Kidney glomerular epithelial cell (primary cell): ENCODE results near the gene SLC35F1.

Experiments
- DNase-seq: peaks from one replicate; lab custom pipeline; 2025; lab: John Stamatoyannopoulos, UW

SLC35F1 gene

DNA sequence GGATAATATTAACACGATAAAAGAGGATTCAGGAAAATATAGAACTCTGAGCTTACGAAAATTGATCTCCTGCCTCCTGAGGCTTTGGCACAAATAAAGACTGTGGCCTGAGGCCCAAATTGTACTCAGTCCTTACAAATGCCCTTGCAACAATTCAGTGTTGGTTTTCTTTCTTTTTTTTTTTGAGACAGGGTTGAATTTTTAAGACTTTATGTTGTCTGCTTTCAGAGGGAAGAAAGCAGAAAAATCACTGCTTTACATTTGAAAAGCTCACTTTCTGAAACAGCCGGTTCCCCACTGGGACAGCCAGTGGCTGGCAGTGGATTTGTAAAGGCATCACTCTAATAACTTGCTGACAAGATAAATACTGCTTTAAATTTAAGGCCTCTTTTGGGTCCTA is 290.5 kb downstream of the SLC35F1 start:
- DNase-seq = no peak

DNA sequence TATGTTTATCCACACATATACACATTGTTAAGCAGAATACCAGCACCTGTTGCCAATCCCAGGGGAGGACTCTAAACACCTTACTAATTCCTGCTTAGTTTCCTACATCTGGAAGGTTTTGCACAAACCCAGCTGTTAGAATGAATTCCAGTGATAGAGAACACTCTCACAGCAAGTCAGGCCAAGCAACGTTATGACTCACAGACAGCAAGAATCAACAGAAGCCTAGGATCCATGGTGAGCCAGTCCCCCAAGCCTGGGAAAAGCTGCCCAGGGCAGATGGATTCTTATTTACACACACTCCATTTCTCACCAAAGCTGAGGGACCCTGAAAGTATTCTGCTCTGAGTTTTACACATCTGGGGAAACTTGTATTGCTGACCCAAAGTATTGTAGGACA is 291.7 kb downstream of the SLC35F1 start:
- no peak for DNase-seq

DNA sequence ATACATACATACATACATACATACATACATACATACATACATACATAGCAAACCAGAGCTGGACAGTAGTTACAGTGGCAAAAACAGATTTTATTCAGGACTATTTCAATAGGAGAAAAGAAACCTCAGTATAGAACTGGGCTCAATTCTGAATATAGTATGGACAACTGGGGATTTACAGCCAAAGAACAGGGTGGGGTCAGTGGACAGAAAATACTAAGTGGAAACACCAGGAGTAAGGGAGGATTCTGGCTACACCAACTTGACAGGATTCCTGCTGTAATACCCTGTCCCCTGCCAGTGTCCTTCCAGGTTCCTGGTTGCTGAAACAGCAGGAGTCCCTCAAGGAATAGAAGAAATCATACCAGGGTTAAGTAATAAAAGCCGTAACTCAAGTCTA is 293.1 kb downstream of the SLC35F1 start:
- DNase-seq = no peak

DNA sequence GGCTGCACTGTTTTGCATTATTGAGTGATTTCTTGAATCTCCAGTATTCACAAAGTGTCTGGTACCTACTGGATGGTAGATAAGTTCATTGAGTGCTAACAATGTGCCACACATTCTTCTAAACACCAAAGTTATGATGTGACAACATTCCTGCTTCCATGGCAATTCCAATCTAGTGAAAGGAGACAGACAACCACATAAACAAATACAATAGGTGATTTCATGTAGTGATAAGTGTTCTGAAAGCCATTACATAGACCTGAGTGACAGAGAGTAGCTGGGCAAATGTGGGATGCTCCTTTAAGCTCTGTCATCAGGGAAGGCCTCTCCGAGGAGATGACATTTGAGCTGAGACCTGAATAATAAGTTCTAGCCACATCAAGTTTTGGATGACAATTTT is 295.5 kb downstream of the SLC35F1 start:
- no peak for DNase-seq

DNA sequence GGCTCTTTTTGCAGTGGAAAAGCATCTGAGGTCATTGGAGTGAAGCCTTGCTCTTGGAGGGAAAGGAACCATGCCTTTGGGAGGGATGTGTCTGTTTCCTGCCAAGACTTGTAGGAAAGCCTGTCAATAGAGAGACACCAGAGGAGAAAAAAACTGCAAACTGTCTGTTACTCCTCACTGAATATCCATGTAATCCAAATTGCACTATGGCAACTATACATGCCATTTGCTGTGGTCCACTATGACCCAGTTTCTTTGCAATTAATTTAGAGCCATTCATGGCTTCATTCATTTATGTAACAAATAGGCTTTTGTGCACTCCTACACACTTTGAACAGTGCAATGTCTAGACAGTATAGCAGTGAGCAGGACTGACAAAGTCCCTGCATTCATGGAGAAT is 296.5 kb downstream of the SLC35F1 start:
- no peak for DNase-seq

DNA sequence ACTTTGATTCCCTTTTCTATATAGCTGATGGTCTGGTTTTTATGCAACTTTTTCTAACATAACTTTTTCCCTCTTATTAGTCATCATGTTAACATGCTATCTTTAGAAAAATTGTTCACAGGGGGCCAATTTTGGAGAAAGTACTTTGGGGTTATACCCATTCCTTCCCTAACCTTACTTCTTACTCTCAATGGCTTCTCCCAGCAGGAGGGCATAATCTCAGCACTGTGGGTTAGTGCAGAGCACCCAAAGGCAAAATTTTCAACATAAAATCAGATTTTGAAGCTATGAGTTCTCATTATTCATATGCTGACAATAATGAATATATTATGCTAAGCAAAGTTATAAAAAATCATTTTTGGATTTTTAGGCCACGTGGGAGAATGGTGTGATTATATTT is 299.2 kb downstream of the SLC35F1 start:
- DNase-seq = no peak

DNA sequence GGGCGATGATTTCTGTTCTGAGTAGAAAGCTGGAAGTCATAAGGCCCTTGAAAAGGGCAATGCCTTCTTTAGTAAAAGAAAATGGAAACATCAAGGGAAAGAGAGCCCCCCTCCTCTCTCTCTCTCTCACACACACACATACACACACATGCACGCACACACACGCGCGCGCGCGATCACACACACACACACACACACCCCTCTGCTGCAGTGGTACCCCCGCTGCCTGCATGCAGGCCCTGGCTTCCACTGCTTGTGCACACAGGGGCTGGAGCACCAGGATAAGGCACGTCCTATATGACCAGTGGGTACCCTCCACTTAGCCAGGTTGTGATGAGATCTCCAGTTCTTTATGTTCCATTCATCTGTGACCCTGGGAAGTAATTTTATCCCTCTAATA is 300.9 kb downstream of the SLC35F1 start:
- no peak for DNase-seq

DNA sequence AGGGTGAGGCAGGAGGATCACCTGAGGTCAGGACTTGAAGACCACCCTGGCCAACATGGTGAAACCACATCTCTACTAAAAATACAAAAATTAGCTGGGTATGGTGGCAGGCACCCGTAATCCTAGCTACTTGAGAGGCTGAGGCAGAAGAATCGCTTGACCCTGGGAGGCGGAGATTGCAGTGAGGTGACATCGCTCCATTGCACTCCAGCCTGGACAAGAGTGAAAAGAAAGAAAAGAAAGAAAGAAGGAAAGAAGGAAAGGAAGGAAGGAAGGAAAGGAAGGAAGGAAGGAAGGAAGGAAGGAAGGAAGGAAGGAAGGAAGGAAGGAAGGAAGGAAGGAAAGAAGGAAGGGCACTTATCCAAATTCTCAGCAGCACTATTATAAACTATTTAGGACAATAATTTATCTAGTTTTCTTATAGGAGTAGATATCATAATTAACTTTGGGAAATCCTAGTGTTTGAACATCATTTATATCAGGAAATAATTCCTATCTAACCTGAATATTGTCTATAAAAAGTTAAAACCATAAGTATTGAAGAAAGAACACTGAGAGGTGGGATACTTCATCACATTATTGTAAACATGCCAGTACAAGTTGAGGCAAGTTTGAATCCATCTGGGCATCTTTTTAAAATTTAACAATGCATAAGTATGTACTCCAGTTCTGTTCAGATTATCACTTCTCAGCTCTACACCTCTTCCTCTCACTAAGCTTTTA is 305.5 kb downstream of the SLC35F1 start:
- no peak for DNase-seq

DNA sequence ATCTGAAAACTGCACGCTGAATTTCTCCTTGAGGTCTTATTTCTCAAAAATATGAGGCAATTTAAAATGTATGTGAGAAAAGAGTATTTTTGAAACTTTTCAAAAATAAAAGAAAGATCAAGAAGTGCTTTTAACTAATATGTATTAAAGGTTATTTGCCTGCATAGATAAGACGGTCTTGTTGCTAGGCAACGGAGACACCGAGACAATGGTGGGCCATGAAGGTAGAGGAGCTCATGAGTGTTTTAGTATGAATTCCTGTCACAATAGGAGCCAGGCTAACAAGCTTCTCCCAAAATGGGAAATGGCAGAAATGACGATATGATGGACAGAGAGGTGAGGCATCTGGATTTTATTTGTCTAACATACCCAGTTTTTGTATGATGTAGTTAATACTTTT is 308.2 kb downstream of the SLC35F1 start:
- DNase-seq = no peak

DNA sequence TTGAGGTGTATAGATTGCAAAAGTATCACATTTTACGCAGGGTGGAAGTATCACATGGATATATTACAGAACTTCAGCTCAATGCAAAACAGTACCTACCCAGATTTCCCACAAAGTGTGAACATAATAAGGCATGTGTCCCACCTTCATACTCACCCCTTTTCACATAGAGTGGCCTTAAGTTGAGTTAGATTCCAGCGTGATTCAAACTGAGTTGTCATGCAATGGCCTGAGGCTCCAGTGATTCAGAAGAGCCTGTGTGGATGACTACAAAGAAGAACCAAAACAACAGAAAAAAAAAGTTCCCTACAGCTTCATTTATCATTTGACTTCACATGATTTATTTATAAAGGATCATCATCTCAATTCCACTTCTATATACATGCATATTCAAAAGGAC is 309.7 kb downstream of the SLC35F1 start:
- DNase-seq = no peak

DNA sequence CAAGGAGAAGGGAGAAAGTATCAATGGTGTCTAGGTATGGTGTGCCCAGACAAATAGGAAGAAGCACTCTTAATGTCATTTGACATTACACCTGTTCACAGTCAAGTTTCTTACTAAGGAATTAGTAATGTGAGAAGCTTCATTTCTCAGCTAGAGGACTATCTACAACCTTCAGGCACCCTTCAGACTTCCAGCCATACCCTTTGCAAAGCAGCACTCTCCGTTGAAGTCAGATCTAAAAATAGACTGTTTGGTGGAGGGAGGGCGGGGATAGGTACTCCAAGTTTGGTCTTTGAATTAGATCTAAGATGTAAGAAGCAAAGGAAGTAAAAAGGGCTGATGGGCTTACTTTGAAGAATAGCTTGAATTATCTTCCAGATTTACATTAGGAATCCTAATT is 311.1 kb downstream of the SLC35F1 start:
- DNase-seq = no peak

DNA sequence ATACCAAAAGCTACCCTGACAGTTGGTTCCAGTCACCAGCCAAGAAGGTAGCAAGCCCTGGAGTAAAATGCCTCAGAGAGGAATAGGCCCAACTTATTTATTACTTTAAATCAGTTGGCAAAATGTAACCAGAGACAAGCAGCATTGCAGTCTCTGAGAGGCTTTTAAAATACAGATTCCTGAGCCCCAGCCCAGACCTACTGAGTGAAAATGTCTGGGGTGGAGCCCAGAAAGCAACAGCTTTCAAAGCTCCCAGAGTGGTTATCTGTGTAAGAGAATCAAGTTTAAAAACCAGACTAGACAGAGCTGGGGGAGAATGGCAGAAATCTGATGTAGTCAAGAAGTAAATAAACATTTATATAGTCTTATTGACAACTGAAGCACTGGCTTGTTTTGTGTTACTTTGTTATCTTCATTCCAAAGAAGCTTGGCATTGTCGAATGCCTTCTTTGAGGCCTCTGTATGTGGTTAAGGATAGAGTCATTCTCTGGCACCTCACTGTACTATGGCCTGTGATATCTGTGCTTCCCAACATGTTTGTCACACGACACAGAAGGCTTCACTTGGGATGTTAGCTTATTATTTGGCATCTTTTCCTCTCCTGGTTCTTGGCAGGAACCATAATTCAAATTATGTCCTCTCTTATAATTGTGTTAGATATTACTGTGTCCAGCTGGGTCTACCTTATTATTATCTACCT is 313.5 kb downstream of the SLC35F1 start:
- no peak for DNase-seq

DNA sequence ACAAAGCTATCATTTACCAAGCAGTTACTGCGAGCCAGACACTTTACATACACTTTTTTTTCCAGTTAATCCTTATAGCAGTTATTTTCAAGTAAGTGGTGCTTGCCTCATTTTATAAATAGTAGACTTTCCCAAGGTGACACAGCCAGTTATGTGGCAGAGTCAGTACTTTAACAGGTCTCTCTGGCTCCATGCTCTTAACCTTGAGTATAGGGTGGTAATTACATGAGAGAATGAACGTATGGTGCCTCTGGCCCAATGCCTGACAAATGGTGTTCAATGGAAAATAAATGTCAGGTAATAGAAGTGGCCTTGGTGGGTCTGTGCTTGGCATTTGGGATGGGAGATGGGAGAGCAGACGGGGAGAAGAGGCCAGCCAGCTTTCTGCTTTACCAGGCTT is 316.3 kb downstream of the SLC35F1 start:
- no peak for DNase-seq

DNA sequence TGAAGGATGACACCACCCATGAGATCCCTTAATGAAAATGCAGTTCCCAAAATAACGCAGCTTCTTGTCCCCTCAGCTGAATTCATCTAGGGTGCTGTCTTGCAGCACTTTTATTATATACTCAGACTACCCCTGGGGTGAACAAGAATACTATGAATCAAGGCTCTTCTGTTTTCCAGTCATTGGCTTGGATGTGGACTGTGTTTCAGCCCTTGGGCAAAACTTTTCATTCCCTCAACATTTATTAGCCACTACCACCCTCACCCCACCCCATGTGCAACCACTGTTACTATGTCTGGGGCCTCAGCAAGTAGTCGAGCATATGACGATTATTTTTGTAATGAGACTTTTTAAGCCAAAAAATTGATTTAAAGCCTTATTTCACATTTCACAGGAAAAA is 321.8 kb downstream of the SLC35F1 start:
- no peak for DNase-seq

DNA sequence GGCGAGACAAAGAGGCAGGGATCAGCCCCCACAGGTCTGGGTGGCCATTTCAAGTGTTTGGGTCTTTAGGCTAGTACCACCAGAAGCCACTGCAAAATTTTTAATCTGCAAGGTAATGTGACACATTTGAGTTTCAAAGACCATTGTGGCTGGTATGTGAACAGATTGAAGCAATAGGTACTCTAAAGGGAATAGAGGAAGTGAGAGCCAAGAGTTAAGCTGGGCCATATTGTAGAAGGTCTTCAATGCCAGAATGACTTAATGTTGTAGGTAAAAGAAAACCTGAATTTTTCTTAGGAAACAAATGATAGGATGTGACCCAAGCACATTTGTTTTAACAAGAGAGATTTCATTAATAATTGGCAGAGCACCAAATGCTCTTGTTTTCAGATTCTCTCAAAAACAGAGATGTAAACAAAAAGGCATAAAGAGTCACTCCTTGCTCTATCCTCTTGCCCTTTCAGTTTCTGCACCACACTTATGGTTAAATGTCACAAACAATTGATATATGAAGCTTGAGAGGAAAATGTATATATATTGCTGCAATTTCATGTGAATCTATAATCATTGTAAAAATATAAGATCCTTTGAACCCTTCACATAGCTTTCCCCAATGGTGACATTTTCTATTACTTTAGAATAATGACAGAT is 333.9 kb downstream of the SLC35F1 start:
- no peak for DNase-seq

DNA sequence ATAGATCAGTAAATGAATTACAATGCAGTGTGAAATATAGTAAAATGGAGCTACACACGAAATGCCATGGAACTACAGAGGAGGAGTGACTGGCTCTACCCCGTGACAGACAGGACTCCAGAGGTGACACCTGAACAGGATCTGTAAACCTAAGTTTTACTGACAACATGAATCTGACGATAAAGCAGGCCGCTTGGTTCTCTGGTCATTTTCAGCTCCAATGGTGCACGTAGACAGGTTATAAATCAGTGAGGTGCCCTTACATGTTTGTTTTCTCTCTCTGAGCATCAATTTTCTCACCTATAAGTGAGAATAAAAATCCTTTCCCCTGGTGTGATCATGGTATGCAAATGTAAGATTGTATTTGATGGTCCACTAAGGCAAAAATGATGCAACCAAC is 339.3 kb downstream of the SLC35F1 start:
- DNase-seq = no peak

DNA sequence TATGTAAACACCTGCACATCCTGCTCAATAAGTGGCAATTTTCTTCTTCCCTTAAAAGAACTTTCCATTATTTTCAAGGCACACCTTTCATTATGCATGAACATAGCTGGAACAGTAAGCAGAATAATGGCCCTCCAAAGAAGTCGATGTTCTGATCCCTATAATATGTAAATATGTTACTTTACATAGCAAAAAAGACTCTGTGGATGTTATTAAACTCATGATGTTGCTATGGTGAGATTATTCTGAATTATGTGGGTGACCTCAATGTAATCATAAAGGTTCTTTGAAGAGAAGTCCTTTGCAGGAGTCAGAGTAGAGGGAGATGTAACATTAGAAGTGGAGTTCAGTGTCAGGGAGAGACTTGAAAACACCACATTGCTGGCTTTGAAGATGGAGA is 341.1 kb downstream of the SLC35F1 start:
- DNase-seq = no peak

DNA sequence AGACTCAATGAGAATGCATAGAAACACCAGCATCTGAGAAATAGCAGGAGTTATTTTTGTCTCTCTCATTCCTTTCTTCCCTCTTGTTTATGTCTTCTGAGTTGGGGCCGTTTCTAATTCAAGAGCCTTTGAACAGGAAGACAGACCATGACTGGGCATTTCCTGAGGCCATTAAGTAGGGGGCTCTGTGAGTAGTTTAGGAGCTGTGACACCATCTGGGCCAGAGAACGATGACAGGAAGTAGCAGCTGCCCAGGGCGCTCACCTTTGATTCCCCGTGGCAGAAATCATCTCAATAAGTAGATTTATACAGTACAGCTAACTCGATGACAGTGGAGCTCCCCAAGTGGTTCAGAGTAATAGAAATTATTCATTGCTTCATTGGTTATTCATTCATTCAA is 342.6 kb downstream of the SLC35F1 start:
- DNase-seq = no peak

DNA sequence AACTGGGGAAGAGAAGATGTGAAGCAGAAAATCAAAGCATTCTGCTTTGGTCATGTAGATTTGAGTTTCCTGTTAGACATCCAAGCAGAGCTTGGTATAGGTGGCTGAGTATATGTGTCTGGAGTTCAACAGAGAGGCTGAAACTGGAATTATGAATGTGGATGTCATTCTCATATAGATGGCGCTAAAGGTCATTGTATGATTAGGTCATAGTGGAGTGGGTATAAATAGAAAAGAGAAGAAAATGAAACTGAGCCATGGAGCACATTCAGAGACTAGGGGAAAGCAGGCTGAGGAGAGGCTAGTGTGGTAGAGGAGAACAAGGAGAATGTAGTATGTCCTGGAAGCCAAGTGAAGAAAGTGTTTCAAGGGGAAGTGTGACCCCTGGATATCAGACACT is 345.4 kb downstream of the SLC35F1 start:
- DNase-seq = no peak

DNA sequence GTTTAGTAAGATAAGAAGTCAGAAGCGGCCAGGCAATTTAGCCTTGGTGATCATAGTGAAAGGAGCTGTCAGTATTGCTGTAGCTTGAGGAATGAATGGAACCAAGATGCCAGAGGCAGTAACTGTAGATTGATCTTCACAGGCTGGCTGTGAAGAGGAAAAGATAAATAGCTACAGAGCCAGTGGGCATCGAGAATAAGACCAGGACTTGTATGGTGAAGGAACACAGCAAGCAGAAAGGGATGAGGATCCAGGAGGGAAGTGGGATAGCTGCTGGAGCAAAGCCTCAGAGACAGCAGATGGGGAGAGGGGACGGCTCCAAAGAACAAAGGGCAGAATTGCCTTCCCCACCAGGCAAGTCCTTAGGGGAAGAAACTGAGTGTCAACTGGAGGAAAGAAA is 346.7 kb downstream of the SLC35F1 start:
- no peak for DNase-seq

DNA sequence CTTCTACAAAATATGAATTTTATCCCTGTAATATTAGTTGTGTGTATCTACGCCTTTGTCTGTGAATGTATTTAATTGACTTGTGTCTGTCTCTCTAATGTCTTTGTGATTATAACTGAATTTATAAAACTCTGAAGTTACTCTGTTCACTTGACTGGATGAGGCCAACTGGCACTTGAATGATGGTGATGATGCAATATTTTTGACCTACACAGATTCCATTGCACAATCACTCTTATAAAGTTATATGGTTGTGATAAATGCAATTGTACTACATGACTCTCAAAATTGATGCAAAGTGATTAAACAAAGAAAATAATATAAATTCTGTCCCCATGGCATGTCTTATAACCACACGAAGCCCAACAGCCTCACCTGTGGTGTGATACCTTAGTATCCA is 353.8 kb downstream of the SLC35F1 start:
- DNase-seq = no peak

DNA sequence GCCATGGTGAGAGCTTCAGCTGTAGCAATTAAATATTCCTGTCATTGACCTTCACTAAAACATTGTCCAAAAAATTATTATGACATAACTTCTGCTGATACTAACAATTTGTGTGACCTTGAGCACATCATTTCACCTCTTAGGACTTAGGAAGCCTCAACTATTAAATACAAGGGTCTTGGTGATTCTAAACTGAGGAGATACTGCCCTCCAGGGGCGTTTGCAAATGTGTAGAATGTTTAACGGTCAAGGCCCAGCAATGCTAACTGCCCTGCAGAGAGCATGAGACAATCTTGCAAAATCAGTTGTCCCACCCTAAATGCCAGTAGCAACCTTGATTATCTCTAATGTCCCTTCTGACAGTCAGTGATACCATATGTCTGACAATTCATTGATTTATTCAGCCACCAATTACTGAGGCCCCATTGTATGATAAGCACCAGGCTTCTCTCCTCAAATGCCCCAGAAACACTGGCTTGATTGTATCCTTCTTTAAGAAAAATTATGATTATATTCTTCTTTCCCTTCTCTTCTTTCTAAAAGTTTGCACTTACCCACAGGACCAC is 356.9 kb downstream of the SLC35F1 start:
- no peak for DNase-seq

DNA sequence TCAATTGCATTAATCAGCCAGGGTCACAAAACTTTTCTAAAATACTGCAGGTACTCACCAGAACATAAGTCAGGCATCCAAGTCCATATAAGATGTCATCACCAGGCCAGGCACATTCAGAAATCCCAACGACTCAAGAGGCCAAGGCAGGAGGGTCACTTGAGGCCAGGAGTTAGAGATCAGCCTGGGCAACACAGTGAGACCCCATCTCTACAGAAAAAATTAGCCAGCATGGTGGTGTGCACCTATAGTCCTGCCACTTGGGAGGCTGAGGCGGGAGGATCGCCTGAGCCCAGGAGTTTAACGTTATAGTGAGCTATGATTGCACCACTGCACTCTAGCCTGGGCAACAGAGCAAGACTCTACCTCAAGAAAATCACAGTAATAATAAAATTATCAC is 362.6 kb downstream of the SLC35F1 start:
- no peak for DNase-seq
